Measurements from ENCODE around the gene TAF9B.
A peak's percentile ranks its signal among the peaks of the same experiment; 100 is the strongest.

Gene TAF9B

DNA sequence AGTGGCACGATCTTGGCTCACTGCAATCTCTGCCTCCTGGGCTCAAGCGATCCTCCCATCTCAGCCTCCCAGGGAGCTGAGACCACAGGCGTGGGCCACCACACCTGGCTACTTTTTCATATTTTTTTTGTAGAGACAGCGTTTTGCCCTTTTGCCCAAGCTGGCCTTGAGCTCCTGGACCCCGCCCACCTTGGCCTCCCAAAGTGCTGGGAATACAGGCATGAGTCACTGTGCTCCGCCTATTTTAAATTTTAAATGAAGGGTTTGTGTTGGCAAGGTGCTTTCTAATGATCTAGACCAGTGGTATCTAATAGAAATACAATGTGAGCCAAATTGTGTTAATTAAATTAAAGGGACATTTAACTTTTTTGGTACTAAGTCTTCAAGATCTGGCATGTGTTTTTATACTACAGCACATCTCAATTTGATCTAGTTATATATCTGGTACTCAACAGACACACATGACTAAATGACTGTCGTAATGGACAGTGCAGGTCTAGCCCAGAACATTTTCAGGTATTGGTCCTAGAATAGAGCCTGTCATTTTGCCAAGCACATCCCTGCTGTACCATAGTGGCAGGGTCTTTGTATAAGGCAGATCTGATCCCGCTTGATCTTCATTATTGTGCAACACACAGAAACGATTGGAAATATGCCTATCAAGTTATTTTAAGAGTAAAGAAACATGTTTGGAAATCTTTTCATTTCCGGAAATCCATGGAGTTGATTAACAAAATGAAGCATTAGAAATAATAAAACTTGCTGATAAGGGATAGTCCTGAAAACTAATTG lies 28.1 kb downstream of the TAF9B start:
- H3K4me3 ChIP-seq (ENCODE audit: low read depth, low read length): no peak overlapping the region
- in situ Hi-C loops (cut with HindIII; ENCODE audit: low sequenced_read_pairs): no loop called here
- TF ChIP-seq, protein P1, sequence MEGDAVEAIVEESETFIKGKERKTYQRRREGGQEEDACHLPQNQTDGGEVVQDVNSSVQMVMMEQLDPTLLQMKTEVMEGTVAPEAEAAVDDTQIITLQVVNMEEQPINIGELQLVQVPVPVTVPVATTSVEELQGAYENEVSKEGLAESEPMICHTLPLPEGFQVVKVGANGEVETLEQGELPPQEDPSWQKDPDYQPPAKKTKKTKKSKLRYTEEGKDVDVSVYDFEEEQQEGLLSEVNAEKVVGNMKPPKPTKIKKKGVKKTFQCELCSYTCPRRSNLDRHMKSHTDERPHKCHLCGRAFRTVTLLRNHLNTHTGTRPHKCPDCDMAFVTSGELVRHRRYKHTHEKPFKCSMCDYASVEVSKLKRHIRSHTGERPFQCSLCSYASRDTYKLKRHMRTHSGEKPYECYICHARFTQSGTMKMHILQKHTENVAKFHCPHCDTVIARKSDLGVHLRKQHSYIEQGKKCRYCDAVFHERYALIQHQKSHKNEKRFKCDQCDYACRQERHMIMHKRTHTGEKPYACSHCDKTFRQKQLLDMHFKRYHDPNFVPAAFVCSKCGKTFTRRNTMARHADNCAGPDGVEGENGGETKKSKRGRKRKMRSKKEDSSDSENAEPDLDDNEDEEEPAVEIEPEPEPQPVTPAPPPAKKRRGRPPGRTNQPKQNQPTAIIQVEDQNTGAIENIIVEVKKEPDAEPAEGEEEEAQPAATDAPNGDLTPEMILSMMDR (IDR thresholded peaks at IDR 0.05; ENCODE audit: low read depth, low read length, missing control alignments): no peak
- no peak for DNase-seq (ENCODE audit: low read depth)

GRCh38 chrX:78109458-78109857 lies 30.0 kb downstream of the TAF9B start:
- no peak overlapping the region for H3K4me3 ChIP-seq (ENCODE audit: low read depth, low read length)
- no peak for DNase-seq (ENCODE audit: low read depth)
- TF ChIP-seq, protein P1 (IDR thresholded peaks at IDR 0.05; ENCODE audit: low read depth, low read length, missing control alignments): no peak
- in situ Hi-C loops (cut with HindIII; ENCODE audit: low sequenced_read_pairs): no loop called here

DNA sequence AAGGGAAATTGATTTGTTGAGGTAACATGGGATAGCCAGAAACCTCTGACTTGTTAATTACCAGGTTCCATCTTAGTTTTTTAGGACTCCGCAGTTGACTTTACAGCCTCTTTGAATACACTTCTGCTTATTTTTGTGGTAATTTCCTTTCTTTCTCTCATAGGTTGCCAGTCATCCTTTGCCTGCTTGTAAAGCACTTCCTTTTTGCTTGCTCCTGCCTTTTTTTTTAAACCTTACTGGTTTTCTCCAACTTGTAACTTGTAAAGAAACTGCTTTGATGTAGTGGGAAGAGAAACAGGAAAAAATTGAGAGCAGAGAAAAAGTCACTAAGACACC lies 32.8 kb downstream of the TAF9B start:
- H3K4me3 ChIP-seq (ENCODE audit: low read depth, low read length): no peak overlapping the region
- TF ChIP-seq, protein P1 (IDR thresholded peaks at IDR 0.05; ENCODE audit: low read depth, low read length, missing control alignments): no peak
- in situ Hi-C loops (cut with HindIII; ENCODE audit: low sequenced_read_pairs): no loop called here
- DNase-seq (ENCODE audit: low read depth): no peak

DNA sequence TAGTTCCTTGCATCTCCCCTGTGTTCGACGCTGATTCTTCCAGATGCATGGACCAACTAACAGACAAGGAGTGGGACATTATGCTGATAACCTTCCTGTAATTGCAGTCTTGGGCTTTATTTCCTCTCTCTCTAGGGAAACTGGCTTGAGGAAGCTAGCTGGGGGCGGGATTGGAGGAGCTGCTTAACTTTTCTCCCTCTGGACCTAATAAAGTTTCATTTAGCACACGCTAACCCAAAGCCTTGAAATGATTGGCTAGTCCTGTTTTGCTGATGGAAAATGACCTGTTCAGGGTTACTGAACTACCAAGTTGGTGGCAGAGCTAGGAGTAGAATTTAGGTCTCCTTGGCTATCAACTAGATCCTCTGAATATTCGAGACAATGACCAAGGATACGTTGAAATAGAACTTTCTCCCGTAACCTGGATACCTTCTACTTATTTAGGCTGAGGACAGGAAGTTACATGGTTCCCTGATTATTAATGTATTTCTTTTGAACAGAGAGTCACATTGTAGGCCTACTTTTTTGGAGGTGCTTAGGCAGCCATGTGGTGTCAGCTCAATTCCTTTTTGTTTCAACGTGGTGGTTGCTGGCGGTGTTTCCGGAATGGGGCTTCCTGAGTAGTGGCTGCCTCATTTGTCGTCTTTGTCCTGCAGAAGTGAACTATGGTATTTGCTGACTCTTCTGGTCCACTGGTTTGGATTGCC lies 33.4 kb downstream of the TAF9B start:
- TF ChIP-seq, protein P1 (IDR thresholded peaks at IDR 0.05; ENCODE audit: low read depth, low read length, missing control alignments): no peak
- peak overlapping the region; percentile 83 for H3K4me3 ChIP-seq (ENCODE audit: low read depth, low read length)
- DNase-seq (ENCODE audit: low read depth): no peak
- in situ Hi-C loops (cut with HindIII; ENCODE audit: low sequenced_read_pairs): no loop called here

DNA sequence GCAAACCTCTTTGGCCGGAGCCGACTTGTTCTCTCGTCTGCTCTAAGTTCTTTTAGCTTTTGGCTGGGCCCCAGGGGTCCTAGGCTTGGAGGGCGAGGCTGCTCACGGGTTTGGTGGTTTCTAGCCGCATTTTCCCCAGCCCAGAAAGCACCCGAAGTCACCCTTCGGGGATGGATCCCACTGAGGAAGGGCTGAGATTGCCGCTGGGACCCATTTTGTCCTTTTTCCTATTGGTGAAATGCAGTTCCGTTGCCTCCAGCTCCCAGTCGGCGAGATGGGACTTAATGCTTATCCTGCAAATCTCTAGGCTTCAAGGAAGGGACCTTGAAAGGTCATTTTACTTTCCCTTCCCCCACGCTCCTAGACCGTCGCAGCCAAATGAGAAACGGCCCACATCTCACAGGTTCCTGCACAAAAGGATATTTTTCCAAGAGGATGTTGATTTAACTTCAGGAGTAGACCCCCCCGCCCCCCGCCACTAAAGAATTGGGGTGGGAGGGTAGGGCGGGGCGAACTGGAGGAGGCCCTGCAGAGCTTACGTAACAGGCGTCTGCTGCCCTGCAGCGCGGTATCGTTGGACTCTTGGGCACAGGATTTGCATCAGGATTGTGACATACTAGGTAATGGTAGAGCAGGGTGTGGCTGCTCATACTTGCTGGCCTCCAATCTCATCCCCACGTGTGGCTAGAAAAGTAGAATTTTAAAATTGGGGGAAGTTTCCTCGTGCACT lies 34.8 kb downstream of the TAF9B start:
- H3K4me3 ChIP-seq (ENCODE audit: low read depth, low read length): peak overlapping the region; percentile 83
- in situ Hi-C loops (cut with HindIII; ENCODE audit: low sequenced_read_pairs): no loop called here
- TF ChIP-seq, protein P1 (IDR thresholded peaks at IDR 0.05; ENCODE audit: low read depth, low read length, missing control alignments): no peak
- no peak for DNase-seq (ENCODE audit: low read depth)

GRCh38 chrX:78103623-78104446 lies 35.6 kb downstream of the TAF9B start, which contains the start of gene PGK1:
TSS of gene PGK1 (plus strand) at chrX:78104248. CDS start at chrX:78104341, 93 bp downstream.
- in situ Hi-C loops (cut with HindIII; ENCODE audit: low sequenced_read_pairs): no loop called here

More at GRCh38 chrX:78103623-78104446, 35.6 kb downstream of the TAF9B start, which contains the start of gene PGK1:
- peak within 1 kb of the TSS; percentile 83 for H3K4me3 ChIP-seq (ENCODE audit: low read depth, low read length)
- peak; percentile 81 for DNase-seq (ENCODE audit: low read depth)
- TF ChIP-seq, protein P1 (IDR thresholded peaks at IDR 0.05; ENCODE audit: low read depth, low read length, missing control alignments): no peak

Measured in astrocyte of the cerebellum (primary cell).